HG03039 (cell line): ENCODE results near the gene NT5C3B.

ENCODE experiments used
- ATAC-seq: cut with Tn5 transposase; IDR thresholded peaks from one replicate; pipeline ENCODE4 v1.9.1; 2021; ENCODE audit warnings: mild to moderate bottlenecking, moderate library complexity; ENCODE audit not compliant: unreplicated experiment

NT5C3B gene

DNA sequence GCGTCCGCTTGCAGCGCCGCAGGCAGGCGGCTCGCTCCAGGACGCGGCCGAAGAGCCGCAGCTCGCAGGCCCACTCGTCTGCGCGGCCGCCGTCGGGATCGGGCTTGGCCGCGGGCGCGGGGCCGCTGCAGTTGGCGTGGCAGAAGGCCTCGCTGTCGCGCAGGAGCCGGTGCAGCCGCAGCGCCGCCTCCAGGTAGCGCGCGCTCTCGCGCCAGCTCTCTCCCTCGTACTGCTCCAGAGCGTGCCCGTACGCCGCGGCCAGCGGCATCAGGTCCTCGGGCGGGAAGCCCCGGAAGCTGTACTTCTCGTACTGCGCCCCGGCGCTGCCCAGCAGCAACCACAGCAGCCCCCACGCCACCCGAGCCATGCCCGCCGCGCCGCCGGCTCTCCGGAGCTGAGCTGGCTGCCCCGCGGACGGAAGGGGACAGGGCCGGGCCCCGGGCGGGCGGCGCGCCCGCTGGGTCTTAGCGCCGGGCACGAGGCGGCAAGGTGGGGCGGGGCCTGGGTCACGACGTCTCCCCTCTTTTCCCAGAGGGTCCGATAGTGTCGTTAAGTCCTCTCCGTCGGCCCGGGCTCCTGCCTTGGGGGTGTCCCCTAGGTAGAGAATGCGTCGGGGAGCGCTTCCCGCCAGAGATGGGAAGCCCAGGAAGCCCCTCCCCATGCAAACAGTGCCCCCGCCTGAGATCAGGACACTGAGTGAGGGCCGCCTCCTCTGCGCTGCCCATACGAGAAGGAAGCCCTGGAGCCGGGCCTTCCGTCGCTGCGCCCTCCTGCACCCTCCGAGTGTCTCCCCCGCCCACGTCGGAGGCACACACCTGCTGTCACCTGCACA lies 24.3 kb downstream of the NT5C3B start, which contains the start of gene P3H4:
TSS of gene P3H4 (minus strand) at position 401 of the 832 bp plus-strand sequence. CDS start at position 367, 34 bp downstream.
- no peak for ATAC-seq

DNA sequence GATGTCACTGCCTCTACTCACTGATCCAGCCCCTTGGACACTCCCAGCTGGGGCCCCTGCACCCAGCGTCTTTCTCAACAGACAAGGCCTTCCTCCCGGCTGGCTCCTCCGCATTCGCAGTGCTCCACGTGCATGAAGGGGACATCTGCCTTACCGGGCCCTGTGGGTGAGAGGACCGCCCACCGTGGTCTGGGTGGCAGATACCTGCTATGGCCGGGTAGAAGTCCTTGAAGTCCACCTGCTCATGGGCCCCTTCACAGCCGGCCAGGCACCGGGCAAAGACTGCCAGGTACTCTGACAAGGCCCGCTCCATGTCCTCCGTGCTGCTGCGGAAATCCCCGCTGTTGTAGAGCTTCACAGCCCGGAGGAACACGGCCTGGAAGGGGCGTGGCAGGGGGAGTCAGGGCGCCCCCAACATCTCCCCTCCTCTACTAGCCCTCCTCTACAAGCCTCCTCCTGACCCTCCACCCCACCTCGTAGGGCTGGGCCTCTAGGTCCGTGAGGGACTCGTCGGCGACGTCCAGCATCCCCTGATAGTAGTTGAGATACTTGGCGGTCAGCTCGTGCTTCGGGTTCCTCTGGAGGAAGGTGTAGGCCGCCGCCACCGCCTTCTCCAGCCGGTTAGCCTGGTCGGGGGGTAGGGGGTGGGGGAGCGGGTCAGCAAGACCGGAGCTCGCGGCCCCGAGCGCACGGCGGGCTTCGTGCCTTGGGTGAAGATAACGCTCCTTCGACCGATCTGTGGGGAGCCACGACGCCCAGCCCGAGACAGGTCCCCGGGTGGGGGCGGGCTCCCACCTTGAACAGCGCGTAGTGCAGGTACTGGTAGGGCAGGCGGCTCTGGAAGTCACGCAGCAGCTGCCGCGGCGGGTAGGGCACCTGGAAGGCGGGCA lies 25.1 kb downstream of the NT5C3B start:
- ATAC-seq: no peak

DNA sequence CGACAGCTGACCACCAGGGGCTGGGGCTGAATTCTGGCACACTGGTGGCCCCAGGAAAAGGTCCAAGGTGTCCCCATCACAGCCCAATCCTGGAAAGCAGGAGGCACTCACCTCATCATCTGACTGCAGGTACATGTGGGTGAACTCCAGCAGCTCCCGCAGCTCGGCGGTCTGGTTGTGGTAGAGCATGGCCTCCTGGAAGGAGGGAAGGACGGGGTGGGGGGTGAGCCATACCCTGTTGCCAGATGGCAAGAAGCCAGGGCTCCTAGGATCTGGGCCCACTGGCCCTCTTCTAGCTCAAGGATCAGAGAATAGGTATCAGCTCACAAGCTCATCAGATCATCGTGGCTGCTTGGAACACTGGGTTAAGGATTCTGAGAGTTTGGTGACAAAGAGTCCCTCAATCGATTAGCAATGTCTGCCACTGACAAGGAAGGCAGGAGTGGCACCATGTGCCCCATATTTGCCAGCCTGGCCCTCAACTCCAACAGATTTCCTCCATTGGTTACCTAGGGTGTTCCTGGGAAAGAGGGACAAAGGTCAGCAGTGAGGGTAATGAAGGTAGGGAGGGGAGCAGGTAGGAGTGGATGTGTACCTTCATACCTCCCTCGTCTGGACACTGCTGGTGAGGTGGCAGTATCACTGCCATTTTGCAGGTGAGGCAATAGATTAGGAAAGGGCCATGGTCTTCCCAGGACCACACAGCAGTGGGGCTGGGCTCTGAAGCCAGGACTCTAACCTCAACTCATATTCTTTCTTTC lies 29.2 kb downstream of the NT5C3B start:
- ATAC-seq: no peak

DNA sequence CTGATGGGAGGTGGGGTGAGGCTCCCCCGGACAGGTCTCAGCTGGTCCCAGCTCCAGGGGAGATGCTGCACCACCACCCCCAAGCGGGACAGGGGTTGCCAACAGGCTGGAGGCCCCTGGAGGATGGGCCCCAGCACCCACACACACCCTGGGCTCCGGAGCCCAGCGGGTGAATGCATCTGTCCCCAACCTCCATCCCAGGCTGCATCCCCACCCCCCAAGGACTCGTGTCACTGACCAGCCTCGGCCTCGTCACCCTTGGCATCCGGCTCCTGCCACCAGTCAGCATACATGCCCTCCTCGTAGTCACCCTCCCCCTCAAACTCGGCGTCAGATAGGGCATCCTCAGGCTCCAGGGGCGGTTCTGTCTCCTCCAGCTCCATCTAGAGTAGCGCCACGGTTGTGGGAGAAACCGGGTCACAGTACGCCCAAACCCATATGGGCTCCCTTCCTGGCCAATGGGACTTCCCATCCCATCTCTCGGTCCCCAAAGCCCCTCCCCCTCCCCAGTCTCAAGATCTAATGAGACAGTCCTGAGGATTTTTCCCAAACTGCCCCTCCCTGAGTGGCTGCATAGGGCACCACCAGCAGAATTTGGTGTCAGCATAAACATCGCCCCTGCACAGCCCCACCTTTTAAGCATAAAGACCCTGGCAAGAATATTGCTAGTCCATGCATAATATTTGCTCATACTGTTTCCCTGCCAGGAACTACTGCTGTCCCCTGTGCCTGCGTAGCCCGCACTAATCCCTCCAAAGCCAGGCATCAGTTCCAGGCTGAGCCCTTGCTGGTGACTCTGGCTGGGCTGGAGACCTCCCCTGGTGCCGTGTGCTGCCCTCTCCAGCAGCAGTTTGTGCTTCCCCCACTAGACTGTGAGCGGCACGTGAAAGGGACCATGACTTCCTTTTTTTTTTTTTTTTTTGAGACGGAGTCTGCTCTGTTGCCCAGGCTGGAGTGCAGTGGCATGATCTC lies 32.7 kb downstream of the NT5C3B start:
- ATAC-seq: no peak

GRCh38 chr17:41801374-41802271 lies 34.4 kb downstream of the NT5C3B start:
- ATAC-seq: no peak

- ATAC-seq: no peak
These were observed 35.2 kb downstream of the NT5C3B start for GRCh38 chr17:41800601-41801373.

DNA sequence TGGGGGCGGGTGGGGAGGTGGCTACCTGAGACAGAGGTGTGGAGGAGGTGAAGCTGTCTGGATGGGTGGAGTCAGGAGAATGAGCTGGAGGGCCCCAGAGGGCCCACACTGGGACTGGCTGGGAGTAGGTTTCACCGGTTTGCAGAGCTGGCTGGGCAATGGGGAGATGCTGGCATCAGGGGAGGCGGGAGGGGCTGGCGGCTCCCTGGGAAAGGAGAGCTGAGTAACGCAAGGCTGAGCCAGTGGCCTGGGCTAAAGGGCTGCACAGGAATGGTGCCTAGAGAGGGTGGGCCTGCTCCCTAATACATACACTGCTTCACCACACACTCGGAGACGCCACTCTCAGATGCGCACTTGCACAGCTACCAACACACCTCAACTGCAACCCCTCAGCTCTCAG lies 36.7 kb downstream of the NT5C3B start:
- no peak for ATAC-seq

DNA sequence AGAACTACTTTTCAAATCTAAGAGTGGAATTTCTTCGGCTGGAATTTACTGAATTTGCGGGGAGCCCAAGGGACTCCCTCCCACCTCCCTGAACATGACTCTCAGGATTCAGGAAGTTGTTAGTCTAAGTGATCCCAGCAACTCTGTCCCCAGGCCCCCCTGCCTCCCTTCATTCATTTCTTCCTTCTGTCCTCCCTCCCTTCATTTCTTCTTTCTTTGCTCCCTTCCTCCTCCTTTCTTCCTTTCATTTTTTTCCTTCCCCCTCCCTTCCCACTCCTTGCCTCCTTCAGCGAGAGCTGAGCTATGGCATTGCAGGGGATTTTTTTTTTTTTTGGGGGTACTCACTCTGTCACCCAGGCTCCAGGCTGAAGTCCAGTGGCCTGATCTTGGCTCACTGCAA lies 38.7 kb downstream of the NT5C3B start:
- ATAC-seq: no peak

DNA sequence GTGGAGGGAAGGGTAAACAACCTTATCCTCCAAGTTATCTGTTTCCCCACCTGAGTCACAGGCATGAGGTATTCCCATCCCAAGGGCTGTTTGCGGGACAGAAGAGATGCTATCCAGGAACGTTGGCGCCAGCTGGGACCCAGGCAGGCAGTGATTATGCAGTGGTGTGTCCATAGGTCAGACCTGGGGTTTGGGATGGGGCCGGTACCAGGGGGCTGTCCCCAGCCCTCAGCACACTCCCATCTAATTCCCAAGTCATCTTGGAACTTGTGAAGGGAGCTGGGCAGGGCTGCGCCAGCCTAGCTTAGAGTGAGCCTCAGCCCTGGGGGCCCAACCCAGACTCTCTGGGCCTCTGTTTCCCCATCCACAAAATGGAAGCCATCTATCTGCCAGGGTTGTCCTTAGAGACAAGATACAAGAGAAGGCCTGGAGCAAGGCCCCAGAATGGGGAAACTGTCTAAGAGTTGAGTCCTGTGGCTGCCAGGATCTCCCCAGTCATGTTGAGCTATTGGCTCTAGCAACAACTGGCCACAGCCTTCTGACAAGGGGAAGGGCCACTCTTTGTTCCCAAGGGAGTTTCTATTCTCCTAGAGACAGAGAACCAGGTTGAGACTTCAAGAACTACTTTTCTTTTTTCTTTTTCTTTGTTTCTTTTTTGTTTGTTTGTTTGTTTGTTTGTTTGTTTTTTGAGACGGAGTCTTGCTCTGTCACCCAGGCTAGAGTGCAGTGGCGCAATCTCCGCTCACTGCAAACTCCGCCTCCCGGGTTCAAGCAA lies 39.7 kb downstream of the NT5C3B start:
- no peak for ATAC-seq

- ATAC-seq: no peak
These were observed 41.5 kb downstream of the NT5C3B start for GRCh38 chr17:41794540-41794975.

DNA sequence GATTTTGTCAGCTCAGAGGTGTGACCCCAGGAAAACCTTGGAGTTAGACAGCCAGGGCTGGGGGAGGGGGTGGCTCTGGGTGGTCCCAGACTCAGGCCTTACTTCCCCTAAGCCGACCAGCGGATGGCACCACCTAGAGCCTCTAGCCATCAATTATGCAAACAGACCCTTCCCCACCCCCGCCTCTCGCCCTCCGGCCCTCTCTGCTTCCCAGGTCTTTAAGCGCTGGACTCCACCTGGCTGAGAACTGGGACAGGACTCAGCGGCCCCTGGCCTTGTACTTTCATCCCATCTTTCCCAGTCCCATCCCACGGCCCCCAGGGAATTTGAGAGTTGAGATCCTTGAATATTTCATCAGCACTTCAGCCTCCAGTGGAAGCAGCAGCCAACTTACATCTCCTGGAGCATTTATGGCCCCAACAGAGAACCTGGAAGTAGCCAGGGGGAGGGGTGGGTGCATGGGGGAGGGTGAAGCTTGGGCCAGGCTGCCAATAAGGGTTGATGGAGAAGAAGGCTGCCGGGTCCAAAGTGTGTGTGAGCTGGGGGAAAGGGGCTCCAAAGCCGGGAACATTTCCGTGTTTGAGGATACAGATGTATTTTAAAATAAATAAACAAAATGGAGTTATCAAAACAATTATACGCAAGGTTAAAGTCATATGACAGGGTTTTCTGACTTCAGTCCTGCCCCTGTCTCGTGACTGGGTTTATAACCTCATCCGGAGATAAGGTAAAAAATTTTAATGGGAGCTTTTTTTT lies 42.1 kb downstream of the NT5C3B start:
- no peak for ATAC-seq

GRCh38 chr17:41792845-41793783 lies 42.9 kb downstream of the NT5C3B start:
- ATAC-seq: no peak

GRCh38 chr17:41787021-41787418 lies 49.0 kb downstream of the NT5C3B start:
- no peak for ATAC-seq

DNA sequence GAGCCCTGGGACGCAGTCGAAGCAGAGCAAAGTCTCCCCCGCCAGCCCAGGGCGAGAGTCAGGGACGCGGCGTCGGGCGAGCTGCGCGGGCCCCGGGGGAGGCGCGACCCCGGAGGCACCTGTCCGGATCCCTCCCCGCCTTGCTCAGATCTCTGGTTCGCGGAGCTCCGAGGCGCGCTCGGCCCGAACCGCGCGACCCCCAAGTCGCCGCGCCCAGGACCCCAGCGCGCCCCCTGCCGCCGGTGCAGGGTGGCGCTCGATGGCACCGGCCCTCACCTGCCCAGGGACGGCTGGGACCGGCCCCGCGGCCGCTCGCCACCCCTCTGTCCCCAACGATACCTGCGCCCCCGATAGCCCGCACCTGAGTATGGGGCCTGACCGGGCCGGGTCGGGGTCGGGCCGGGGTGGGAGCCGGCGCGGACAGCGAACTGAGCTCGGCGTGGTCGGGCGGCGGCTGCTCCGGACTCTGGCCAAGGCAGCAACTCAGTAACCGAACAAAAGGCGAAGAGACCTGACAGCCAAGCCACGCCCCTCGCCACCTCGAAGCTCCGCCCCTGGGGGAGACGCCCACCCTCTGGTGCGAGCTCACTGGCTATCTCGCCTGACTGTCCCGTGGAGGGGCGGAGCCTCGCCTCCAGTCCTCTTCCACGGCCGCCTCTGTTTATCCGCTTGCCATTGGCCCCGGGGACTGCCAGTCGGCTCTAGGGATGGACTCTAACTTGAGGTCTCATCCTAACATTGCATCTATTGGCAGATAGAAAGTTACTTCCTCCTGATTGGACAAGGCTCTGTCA lies 49.6 kb downstream of the NT5C3B start, which contains the start of gene JUP:
TSS of gene JUP (minus strand) at position 485 of the 794 bp plus-strand sequence. CDS start 14,857 bp downstream, outside the sequence.
- ATAC-seq: peak; percentile 79

GRCh38 chr17:41785859-41786226 lies 50.2 kb downstream of the NT5C3B start:
- ATAC-seq: no peak
